22Rv1 (cell line): Measurements from ENCODE around the gene SPTBN1.
A peak's percentile ranks its signal among the peaks of the same experiment; 100 is the strongest.
"Not testable (repeated sequence)": the region's sequence is repeated elsewhere in the genome, so short reads cannot be mapped to it uniquely, and the experiment has no call there.

ENCODE experiments used
- H3K27ac ChIP-seq: fragments of 450-650 bp; 2 replicates; pipeline ENCODE4 v1.5.1; 2017
- ZFX ChIP-seq: fragments of 450-650 bp; IDR thresholded peaks from 2 replicates; pipeline ENCODE4 v1.6.1; 2017; ENCODE audit warnings: antibody characterized with exemption, borderline replicate concordance
- TF ChIP-seq, protein P1 (sequence below): fragments of 450-650 bp; IDR thresholded peaks from 2 replicates; pipeline ENCODE4 v1.5.1; 2017; ENCODE audit warnings: mild to moderate bottlenecking

Gene SPTBN1

GRCh38 chr2:54502731-54503130 lies 46.6 kb downstream of the SPTBN1 start:
- H3K27ac ChIP-seq, result no peak overlapping the region
- TF ChIP-seq, protein P1, sequence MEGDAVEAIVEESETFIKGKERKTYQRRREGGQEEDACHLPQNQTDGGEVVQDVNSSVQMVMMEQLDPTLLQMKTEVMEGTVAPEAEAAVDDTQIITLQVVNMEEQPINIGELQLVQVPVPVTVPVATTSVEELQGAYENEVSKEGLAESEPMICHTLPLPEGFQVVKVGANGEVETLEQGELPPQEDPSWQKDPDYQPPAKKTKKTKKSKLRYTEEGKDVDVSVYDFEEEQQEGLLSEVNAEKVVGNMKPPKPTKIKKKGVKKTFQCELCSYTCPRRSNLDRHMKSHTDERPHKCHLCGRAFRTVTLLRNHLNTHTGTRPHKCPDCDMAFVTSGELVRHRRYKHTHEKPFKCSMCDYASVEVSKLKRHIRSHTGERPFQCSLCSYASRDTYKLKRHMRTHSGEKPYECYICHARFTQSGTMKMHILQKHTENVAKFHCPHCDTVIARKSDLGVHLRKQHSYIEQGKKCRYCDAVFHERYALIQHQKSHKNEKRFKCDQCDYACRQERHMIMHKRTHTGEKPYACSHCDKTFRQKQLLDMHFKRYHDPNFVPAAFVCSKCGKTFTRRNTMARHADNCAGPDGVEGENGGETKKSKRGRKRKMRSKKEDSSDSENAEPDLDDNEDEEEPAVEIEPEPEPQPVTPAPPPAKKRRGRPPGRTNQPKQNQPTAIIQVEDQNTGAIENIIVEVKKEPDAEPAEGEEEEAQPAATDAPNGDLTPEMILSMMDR, result no peak
- TF ChIP-seq ZFX, result no peak

DNA sequence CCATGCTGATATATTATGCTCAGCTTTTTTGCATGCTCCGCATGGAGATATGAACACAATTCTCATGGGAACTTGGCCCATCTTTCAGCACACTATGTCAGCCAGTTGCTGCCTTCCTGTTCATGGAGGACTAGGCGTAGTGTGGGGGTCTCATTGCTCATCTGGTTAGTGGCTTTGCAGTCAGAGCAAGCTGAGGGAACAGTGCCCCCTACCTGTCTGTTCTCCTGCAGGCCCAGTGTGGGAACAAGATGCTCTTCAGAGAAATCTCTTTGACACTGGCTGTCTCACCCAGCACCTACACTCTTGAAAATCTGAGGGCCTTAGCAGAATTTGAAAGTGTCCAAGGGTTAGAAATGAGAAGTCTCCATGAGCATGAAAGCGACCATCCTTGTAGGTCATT lies 47.1 kb downstream of the SPTBN1 start:
- no peak overlapping the region for H3K27ac ChIP-seq
- TF ChIP-seq, protein P1, result peak; percentile 76
- no peak for TF ChIP-seq ZFX

DNA sequence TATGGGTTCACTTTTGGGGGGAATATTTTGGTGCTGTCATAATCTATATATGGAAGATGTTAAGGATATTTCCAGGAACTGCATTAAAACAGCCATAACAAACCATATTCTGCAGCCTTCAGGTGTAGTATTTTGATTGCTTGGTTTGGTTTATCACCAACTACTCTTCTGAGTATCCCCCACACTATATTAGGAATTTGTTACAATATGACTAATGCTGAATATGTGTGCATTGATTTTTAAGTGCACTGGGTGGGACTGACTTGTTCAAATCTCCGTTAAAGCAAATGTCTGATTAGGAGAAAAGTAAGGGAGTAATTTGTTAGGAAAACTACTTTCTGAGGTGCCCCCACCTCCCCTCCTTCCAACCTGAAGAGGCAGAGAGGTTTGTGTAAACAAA lies 47.7 kb downstream of the SPTBN1 start:
- no peak for TF ChIP-seq ZFX
- TF ChIP-seq, protein P1, result no peak
- no peak overlapping the region for H3K27ac ChIP-seq

GRCh38 chr2:54504866-54505265 lies 48.7 kb downstream of the SPTBN1 start:
- TF ChIP-seq ZFX, result no peak
- TF ChIP-seq, protein P1, result no peak
- no peak overlapping the region for H3K27ac ChIP-seq

GRCh38 chr2:54508541-54508940 lies 52.4 kb downstream of the SPTBN1 start:
- TF ChIP-seq, protein P1, result no peak
- no peak for TF ChIP-seq ZFX
- H3K27ac ChIP-seq, result no peak overlapping the region

DNA sequence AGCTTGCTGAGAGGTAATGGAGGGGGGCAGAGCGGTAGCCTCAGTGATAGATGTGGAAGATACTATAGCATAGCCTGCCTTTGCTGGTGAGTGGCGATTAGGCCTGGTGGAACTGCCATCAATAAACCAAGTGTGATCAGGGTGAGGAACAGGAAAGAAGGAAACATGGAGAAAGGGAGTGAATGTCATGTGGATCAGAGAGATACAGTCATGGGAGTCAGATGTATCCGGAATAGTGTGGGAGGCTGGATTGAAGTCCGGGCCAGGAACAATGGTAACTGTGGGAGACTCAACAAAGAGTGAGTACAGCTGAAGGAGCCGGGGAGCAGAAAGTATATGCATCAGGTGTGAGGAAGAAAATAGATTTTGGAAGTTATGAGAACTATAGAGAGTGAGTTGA lies 52.9 kb downstream of the SPTBN1 start:
- H3K27ac ChIP-seq, result not testable (repeated sequence)

DNA sequence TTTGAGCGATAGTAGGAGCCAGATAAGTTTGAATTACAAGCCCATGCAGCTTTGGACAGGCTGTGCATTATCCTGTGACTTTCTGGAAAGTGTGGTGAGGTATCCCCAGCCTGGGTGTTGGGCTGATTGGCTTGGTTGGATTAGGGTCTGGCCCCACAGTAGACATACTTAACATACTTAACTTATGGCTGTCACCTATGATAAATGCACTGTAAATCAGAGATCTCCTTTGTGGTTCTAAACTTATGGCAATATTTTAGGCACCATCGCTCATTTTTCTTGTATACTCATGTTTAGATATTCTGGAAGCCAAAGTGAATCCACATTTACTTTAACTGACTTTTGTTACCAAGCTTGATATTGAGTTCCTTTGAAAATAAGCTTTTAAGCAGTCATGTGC lies 54.8 kb downstream of the SPTBN1 start:
- TF ChIP-seq ZFX, result no peak
- TF ChIP-seq, protein P1, result no peak
- H3K27ac ChIP-seq, result no peak overlapping the region

DNA sequence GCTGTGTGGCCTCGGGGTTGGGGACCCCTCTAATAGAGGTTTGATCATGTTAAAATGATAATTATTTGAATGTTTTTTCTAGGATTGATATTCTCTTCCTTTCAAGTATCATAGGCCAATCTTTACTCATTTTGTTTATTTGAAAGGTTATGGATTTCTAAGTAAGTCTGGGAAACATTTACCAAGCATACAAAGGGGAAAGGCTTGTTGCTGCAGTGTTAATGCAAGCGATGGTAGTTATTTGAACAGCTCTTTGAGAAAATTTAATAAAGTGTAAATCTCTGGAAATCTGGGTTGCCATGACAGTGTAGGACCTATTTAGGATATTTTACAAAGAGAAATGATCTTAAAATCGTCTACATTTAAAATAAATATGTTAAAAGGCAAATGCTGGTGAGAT lies 56.1 kb downstream of the SPTBN1 start:
- H3K27ac ChIP-seq, result no peak overlapping the region
- TF ChIP-seq, protein P1, result no peak
- TF ChIP-seq ZFX, result no peak
